Brain microvascular endothelial cell (primary cell): ENCODE measurements around the gene TRAP1.
A peak's percentile ranks its signal among the peaks of the same experiment; 100 is the strongest.
"Not testable (repeated sequence)": the region's sequence is repeated elsewhere in the genome, so short reads cannot be mapped to it uniquely, and the experiment has no call there.

ENCODE experiments used
- DNase-seq: peaks from one replicate; pipeline ENCODE4 v3.0.0-alpha.2; 2020
- H3K27ac ChIP-seq: fragments of 250-450 bp; sonication (Bioruptor Pico); 2 replicates; pipeline ENCODE4 v1.5.1; 2020; ENCODE audit warnings: mild to moderate bottlenecking, moderate library complexity
- H3K27me3 ChIP-seq: fragments of 250-450 bp; sonication (Bioruptor Pico); replicated peaks from 2 replicates; pipeline ENCODE4 v1.5.1; 2020; ENCODE audit warnings: mild to moderate bottlenecking
- H3K36me3 ChIP-seq: fragments of 250-450 bp; sonication (Bioruptor Pico); replicated peaks from 2 replicates; pipeline ENCODE4 v1.5.1; 2020; ENCODE audit warnings: mild to moderate bottlenecking
- H3K4me3 ChIP-seq: 2 replicates; pipeline ENCODE4 v1.5.1; 2011; ENCODE audit warnings: low read depth, mild to moderate bottlenecking, control low read depth, low read length, moderate library complexity
- CTCF ChIP-seq: IDR thresholded peaks from 2 replicates; pipeline ENCODE4 v1.5.1; 2011; ENCODE audit warnings: low read depth, mild to moderate bottlenecking, moderate library complexity, low read length, control low read depth, inconsistent platforms; ENCODE audit errors: missing control alignments
- in situ Hi-C: cut with HindIII; loops from 2 replicates; pipeline ENCODE4 v1.10.0; 2017; ENCODE audit warnings: low sequenced_read_pairs, low pct_ligation_motif_present

Gene TRAP1

GRCh38 chr16:3656491-3657468 lies 60.5 kb downstream of the TRAP1 start:
- in situ Hi-C loops, result no loop called here
- DNase-seq, result no peak
- H3K27ac ChIP-seq, result no peak overlapping the region
- no peak for TF ChIP-seq CTCF
- no peaks in the 10 kb centered on the region for H3K27me3 ChIP-seq
- H3K36me3 ChIP-seq, result peaks cover 47% of the 10 kb centered on the region
- H3K4me3 ChIP-seq, result no peak overlapping the region

GRCh38 chr16:3656160-3656490 lies 61.2 kb downstream of the TRAP1 start:
- peaks cover 42% of the 10 kb centered on the region for H3K36me3 ChIP-seq
- H3K27ac ChIP-seq, H3K4me3 ChIP-seq, in situ Hi-C loops, H3K27me3 ChIP-seq, DNase-seq: not testable (repeated sequence)

GRCh38 chr16:3655396-3656159 lies 61.7 kb downstream of the TRAP1 start:
- H3K36me3 ChIP-seq, result peaks cover 42% of the 10 kb centered on the region
- no peak for TF ChIP-seq CTCF
- no peak for DNase-seq
- no peak overlapping the region for H3K27ac ChIP-seq
- no peak overlapping the region for H3K4me3 ChIP-seq
- no peaks in the 10 kb centered on the region for H3K27me3 ChIP-seq
- in situ Hi-C loops, result no loop called here

- Histone ChIP-seq H3K4me3 (no peak overlapping the region), H3K27ac (no peak overlapping the region), H3K27me3 (no peaks in the 10 kb centered on the region), H3K36me3 (peaks cover 42% of the 10 kb centered on the region)
- no peak for TF ChIP-seq CTCF
- in situ Hi-C loops, result no loop called here
- DNase-seq, result no peak
These were observed 62.3 kb downstream of the TRAP1 start for GRCh38 chr16:3655030-3655395.

GRCh38 chr16:3654249-3654991 lies 62.9 kb downstream of the TRAP1 start, which contains the start of gene DNASE1:
TSS of gene DNASE1 (plus strand) at chr16:3654691. CDS start at chr16:3655374, 683 bp downstream.
- DNase-seq, result peak; percentile 28
- no peaks in the 10 kb centered on the region for H3K27me3 ChIP-seq
- peak; percentile 87 for TF ChIP-seq CTCF
- peaks cover 42% of the 10 kb centered on the region for H3K36me3 ChIP-seq
- in situ Hi-C loops, result no loop called here
- no peak within 1 kb of the TSS for H3K4me3 ChIP-seq
- H3K27ac ChIP-seq, result no peak within 1 kb of the TSS
